Stimulated activated CD8-positive, alpha-beta memory T cell treated with anti-CD3 and anti-CD28 coated beads, Interleukin-15, amount 100 ng/mL, for 48 hours (primary cell): ENCODE data around the gene MYORG.
"Not testable (repeated sequence)": the region's sequence is repeated elsewhere in the genome, so short reads cannot be mapped to it uniquely, and the experiment has no call there.

Source experiments
- DNase-seq, 2 donors: peaks; one replicate each; pipeline ENCODE4 v3.0.0-alpha.2; 2020; ENCODE audit warnings: low read depth in 2 of 2

MYORG gene

DNA sequence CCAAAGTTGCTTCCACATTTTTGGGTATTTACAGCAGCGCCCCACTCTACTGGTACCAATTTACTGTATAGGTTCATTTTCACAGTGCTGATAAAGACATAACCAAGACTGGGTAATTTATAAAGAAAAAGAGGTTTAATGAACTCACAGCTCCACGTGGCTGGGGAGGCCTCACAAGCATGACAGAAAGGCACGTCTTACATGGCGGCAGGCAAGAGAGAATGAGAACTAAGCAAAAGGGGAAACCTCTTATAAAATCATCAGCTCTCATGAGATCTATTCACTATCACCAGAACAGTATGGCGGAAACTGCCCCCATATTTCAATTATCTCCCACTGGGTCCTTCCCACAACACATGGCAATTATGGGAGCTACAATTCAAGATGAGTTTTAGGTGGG lies 7.9 kb downstream of the MYORG start:
- DNase-seq = not testable (repeated sequence)

DNA sequence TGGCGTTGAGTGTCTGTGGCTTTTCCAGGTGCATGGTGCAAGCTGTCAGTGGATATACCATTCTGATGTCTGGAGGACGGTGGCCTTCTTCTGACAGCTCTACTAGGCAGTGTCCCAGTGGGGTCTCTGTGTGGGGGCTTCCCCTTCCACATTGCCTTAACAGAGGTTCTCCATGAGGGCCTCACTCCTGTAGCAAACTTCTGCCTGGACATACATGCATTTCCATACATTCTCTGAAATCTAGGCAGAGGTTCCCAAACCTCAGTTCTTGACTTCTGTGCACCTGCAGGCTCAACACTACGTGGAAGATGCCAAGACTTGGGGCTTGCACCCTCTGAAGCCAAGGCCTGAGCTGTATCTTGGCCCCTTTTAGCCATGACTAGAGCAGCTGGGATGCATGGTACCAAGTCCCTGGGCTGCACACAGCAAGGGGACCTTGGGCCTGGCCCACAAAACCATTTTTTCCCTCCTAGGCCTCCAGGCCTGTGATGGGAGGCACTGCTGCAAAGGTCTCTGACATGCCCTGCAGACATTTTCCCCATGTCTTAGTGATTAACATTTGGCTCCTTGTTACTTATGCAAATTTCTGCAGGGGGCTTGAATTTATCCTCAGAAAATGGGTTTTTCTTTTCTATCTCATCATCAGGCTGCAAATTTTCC lies 8.8 kb downstream of the MYORG start:
- not testable (repeated sequence) for DNase-seq

DNA sequence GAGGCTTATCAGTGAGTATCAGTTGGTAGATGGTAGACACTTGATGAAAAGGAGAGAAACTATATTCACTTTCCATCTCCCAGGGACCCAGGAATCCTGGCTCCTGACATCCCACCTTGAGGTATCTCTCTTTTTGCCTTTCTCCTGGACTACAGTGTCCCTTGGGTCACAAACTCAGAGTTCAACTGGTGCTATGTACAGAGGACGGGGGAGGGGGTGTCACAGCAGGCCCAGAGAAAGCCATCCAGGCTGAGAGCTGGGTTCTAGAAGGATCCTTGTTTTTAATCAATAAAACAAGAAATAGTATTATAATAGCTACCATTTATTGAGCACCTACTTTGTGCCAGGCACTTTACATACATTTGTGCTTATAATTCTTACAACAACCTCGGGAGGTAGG lies 10.3 kb downstream of the MYORG start:
- DNase-seq = no peak

DNA sequence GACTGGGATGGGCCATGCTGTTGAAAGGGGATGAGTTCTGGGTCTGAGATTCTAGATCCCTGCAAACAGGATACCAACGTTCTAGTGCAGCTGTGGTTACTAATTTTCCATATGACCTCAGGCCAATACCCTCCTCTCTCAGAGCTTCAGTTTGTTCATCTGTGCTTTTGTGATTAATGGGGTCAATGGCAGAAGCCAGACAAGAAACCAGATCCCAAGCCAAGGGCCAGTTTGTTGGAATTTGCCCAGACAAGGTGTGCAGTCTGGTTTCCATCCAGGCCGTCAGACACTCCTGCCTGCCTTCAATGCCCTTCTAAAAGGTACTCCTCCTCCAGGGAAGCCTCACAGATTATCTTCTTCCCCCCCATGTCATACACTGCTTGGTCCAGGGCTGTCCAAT lies 11.4 kb downstream of the MYORG start:
- DNase-seq = no peak

DNA sequence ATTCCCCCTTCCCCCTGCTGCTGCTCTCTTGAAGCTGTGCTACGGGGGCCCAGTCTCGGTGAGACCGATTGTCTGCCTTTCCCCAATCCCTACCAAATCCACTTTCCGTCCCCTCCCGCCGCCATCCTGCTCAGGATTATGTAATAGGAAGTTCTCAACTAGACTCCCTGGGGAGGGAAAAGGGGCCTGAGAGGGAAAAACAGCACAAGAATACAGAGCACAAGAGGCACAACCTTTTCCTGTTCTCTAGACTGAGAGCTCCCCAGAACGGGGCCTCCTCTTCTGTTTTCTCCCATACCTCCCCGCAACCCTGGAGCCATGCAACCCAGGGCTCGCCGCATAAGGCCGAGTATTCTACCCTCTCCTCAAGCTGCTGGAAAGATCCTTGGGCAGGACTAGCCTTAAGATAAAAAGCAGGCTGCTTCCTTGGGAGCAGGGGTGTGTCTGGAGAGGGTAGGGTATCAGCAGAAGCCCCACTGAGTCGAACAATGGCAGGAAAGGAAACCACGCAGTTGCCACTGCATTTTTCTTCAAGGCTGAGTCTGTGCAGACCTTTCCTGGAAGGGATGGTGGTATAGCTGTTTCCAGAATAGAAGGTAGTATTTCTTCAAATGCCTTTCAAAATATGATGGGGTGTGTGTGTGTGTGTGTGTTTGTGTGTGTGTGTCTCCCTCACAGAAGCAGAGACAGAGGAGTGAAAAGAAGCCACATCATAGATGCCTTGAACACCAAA lies 12.9 kb downstream of the MYORG start:
- no peak for DNase-seq

DNA sequence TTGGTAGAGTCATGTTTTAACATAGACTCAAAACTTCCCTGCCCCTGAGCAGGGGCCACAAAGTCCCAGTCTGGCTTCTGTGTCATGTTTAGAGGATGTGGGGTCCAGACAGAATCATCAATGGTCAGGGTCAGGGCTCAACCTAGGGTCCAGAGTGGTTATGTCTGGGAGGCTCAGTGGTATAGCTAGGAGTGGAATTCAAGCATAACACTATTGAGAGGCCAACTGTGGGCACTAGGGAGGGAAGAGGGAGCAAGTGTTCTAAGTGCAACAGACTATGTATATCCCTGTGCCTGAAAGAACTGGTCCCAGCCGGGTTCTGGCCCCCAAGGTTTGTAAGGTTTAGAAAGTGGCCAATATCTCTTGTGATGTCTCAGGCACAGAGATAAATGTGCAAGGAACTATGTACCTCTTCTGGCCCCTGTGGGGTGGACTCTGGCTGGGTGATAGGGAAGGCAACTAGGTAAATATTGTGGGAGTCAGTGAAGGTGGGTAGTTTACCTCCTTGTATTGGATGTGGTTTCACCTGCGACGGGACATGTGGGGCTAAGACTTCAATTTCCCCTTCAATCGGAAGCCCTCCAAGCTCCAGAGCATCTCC lies 14.0 kb downstream of the MYORG start:
- no peak for DNase-seq

DNA sequence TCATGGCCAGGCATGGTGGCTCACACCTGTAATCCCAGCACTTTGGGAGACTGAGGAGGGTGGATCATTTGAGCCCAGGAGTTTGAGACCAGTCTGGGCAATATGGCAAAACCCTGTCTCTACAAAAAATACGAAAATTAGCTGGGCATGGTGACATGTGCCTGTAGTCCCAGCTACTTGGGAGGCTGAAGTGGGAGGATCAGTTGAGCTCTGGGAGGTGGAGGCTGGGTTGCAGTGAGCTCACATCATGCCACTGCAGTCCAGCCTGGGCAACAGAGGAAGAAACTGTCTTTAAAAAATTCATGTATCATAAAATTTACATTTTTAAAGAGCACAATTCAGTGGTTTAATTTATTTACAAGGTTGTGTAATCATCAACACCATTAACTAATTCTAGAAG lies 23.7 kb downstream of the MYORG start:
- DNase-seq = not testable (repeated sequence)

DNA sequence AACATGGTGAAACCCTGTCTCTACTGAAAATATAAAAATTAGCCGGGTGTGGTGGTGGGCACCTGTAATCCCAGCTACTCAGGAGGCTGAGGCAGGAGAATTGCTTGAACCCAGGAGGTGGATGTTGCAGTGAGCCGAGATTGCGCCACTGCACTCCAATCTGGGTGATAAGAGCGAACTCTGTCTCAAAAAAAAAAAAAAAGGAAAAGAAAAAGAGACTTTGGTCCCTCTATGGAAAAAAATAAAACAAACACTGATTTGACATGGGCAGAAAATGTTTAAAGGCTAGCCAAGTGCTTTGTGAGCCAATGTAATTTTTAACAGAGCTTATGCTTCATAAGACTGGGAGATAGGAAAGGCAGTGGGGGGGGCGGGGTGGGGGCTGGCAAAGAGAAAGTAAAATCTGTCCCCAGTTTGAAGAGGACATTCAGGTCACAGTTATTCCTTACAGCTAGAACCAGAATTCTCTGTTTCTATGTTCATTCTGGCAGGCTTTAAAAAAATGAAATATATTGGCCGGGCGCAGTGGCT lies 24.5 kb downstream of the MYORG start:
- DNase-seq = not testable (repeated sequence)

DNA sequence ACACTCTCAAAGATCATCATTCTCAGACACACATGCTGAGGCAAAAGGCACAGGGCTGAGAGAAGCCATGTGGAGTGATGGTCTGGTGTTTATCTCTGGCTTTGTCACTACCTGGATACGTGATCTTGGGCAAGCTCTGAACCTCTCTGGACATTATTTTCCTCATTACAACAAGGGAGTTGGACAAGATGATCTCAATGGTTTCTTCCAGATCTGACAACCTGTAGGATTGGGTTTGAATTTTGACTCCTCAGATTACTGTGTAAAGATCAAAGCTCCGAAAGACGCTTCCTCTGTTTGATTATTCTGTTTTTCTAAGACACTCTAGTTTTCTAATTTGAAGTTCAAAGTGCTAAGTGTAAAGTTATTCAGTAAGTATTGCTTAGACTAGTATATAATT lies 27.4 kb downstream of the MYORG start:
- DNase-seq = no peak

DNA sequence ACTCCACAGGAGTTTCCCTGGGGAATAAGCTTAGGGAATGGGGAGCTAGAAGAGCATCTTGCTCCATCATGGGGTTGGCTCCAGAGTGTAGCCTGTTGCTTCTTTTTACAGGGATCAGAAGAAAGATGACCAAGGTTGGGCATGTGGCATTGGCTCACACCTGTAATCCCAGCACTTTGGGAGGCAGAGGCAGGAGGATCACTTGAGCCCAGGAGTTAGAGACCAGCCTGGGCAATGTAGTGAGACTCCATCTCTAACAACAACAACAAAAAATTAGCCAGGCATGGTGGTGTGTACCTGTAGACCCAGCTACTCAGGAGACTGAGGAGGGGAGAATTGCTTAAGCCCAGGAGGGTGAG lies 28.9 kb downstream of the MYORG start:
- no peak for DNase-seq

DNA sequence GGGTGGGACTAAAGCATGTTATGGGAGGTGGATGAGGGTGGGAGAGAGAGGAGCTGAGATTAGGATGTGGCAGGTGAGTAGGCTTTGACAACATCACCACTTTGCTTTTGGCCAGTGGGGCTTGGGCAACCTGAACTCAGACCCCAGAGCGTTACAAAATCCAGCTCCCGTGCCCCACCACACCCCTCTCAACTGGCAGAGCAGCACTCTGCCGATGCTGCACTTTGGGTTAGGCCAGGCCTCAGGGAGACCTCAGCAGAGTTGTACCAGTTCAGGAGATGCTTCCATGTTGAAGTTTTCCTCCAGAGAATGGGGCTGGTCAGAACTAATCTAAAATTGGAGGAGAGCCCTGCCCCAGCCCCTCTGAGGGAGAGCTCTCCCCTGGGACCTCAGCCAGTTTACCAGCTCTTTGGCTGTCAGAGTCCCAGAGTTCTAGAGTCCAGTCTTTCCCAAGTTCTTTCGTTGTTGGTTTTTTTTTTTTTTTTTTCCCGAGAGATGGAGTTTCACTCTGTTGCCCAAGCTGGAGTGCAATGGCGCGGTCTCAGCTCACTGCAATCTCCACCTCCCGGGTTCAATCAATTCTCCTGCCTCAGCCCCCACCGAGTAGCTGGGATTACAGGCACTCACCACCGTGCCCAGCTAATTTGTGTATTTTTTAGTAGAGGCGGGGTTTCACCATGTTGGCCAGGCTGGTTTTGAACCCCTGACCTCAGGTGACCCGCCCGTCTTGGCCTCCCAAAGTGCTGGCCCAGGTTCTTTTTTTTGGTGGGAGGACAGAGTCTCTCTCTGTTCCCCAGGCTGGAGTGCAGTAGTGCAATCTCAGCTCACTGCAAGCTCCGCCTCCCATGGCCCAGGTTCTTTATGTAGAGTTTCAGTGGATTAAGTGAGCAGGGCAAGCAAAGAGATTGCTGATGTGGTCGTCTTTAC lies 29.6 kb downstream of the MYORG start:
- DNase-seq = no peak

DNA sequence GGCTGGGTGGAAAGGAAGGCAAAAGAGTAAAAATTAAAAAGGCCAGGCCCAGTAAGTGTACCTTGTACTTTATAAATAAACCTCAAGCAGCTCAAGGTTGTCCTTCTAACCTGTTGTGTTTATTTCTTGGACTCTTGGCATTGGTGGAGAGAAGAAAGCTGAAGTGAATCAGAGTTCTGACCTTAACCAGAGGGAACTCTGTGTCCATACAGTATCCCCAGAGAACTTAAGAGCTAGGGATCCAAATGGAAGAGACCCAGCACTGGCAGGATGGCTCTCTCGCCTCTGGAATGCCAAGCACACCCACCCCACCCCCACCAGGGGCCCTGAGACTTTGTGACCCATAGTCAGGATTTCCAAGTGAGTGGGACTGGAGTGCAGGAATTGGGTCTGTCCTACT lies 33.1 kb downstream of the MYORG start:
- DNase-seq = no peak

DNA sequence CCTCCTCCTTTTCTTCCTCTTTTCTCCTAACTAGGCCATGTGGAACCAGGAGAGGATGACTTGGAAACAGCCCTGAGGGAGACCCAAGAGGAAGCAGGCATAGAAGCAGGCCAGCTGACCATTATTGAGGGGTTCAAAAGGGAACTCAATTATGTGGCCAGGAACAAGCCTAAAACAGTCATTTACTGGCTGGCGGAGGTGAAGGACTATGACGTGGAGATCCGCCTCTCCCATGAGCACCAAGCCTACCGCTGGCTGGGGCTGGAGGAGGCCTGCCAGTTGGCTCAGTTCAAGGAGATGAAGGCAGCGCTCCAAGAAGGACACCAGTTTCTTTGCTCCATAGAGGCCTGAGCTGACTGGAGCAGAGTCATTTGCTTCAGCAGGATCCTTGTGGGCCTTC lies 33.6 kb downstream of the MYORG start:
- no peak for DNase-seq

DNA sequence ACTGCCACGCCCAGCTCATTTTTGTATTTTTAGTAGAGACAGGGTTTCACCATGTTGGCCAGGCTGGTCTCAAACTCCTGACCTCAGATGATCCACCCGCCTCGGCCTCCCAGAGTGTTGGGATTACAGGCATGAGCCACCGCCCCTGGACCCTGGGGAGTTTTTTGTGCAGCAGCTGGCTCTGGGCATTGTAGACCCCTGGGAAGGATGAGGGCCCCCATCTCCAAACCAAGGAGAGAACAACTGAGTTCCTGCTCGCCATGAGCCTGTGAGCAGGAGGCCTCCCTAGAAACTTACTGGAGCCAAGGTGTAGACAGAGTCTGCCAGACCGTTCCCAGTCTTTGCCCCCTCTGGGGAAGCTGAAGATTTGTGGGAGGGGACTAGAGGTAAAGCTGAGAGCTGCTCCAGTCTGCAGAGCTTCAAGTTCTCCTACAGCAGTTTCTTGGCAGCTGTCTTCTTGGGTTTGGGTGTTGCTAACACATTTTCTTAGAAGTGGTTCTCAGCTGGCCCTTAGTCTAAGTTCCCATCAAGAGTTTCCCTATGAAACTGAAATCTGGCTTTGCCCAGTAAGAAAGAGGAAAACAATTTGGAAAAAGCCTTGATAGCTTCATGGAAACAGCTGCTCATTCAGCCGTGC lies 34.9 kb downstream of the MYORG start:
- no peak for DNase-seq

DNA sequence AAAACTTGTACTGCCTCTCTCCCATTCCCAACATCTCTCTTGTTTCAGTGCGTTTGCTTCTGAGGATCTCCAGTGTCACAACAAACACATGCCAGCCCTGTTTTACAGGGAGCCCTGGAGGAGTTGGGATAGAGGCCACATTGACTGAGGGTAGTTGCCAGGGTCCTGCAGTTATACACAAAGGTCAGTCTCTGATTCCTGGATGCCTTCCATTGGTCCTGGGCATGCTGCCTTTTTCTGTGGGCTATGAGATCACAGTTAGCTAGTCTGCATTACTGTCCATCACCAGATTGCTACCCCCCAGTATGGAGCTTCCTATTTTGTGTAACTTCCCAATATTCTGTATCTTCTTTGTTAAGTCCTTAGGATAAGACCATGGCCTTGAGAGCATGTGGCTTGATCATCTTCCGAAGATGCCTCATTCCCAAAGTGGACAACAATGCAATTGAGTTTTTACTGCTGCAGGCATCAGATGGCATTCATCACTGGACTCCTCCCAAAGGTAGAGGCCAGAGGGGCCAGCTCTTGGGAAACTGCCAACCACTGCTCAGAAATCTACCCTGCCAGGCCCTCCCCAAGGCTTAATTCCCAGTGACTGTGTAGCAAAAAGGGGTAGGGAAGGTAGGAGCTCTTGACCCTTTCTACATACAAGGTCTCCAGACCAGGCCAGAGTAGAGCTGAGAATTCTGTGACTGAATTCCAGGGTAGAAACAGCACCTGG lies 37.9 kb downstream of the MYORG start:
- no peak for DNase-seq

DNA sequence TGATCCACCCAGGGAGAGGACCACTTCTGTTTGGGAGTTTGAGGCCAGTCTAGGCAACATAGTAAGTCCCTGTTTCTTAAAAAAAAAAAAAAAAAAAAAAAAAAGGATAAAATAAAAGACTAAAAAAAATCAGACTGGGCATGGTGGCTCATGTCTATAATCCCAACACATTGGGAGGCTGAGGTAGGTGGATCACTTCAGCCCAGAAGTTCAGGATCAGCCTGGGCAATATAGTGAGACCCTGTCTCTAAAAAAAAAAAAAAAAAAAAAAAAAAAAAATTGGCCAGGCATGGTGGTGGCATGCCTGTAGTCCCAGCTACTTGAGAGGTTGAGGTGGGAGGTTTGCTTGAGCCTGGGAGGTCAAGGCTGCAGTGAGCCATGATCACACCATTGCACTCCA lies 38.6 kb downstream of the MYORG start:
- not testable (repeated sequence) for DNase-seq

DNA sequence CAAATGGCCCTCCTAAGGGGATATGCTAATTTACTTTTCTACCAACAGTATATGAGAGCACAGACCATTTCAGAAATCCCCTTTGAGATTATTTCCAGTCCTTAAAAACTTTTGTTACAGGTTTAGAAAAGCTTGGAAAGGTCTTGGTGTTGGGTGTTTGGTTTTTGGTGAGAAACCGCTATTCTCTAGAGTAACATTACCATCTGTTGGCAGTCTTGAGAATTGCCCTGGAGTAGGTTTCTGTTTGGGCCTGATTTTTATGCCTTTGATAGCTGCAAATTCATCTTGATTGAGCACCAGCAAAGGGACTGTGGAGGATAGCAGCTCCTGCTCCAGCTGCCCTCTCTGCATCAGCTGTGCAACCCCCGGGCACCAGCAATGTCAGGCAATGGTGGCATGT lies 39.3 kb downstream of the MYORG start:
- DNase-seq = no peak

DNA sequence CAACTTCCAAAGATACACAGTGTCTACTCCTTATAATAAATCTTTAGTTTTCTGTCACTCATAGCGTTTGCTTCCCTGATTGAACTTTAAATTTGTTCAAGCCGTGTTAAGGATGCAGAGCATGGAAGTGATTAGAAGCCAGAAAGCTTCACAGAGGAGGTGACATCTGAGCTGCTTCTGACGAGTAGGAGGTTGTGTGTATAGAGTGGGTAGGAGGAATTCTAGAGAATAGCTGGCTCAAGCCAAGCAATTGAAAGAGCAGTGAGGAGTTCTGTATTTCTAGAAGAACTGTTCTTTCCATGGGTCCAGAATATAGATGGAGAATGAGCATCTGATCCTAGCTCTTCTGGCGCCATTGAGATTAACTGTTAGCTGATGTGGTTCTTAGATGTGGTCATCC lies 41.3 kb downstream of the MYORG start:
- no peak for DNase-seq

DNA sequence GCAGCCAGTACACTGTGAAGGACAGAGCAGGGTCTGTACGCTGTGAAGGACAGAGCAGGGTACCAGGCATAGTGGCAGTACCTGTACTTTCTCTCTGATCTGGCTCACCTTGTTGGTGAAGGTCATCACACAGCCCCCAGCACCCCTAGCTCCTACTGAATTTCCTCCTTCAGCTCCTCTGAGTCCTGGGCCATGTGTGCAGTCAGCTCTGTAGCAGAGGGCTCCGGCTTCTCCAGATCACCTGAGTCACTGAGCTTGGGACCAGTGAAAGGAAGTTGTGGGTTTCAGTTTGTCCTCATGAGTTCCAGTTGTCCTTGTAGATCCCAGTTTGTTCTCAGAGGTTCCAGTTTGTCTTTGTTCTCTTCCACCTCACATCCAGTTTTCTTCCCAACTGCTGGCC lies 41.8 kb downstream of the MYORG start:
- no peak for DNase-seq

DNA sequence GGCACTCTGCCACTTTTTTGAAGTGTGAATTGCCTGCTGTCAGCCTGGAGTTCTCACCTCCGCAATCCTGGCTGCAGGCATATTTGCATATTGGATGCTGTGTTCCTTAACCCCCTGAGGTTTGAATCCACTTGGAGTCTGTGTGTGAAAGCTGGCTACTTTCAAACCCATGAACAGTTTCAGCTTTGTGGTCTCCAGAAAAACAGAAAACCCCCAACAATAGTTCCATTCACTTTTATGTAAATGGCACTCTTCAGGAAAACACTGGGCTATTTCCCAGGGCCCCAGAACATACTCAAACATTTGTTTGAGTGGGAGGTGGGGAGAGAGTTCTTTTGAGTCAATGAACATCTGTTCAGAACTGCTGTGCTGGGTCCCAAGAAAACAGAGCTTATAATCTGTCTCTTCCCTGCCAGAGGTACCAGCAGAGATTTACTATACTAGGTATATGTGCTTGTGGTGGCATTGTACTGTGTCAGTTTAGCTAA lies 42.3 kb downstream of the MYORG start:
- no peak for DNase-seq

DNA sequence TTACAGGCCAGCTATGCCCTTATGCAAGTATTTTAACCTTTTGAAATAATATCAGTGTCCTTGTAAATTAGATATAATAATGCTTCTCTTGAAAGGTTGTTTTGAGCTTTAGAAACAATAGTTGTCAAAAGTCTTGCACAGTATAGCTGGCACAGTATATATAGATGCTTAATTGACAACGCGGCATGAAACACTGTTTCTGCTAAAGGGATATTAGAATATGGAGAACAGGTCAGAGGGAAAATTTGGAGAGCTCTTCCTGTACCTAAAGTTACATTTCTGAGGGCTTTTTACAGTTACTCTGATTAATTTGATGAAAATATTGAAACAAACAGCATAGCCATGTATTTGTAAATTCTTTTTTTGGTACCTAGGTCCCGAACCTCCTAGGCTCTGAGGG lies 42.9 kb downstream of the MYORG start:
- no peak for DNase-seq
